IMR-90 (cell line): ENCODE data around the gene ALG11.

Source experiments
- CHD1 ChIP-seq: IDR thresholded peaks from 2 replicates; pipeline ENCODE4 v1.6.1; 2012; ENCODE audit warnings: low read depth, low read length, improper control_type of control experiment
- CTCF ChIP-seq: conservative IDR thresholded peaks from 2 replicates; pipeline ENCODE4 v1.5.1; 2012; ENCODE audit warnings: mild to moderate bottlenecking, low read depth, low read length, improper control_type of control experiment
- MAFK ChIP-seq: IDR thresholded peaks from 2 replicates; pipeline ENCODE4 v1.6.1; 2012; ENCODE audit warnings: low read depth, low read length, improper control_type of control experiment
- MXI1 ChIP-seq: IDR thresholded peaks from 2 replicates; pipeline ENCODE4 v1.6.1; 2012; ENCODE audit warnings: low read depth, mild to moderate bottlenecking, low read length, moderate library complexity, borderline replicate concordance
- POLR2A ChIP-seq: IDR thresholded peaks from 2 replicates; pipeline ENCODE4 v1.6.1; 2012; ENCODE audit warnings: mild to moderate bottlenecking, low read depth, low read length
- RAD21 ChIP-seq: IDR thresholded peaks from 2 replicates; pipeline ENCODE4 v1.6.1; 2012; ENCODE audit warnings: low read length, improper control_type of control experiment
- RCOR1 ChIP-seq: IDR thresholded peaks from 2 replicates; pipeline ENCODE4 v1.6.1; 2012; ENCODE audit warnings: mild to moderate bottlenecking, low read length, improper control_type of control experiment; ENCODE audit not compliant: insufficient replicate concordance
- RFX5 ChIP-seq: IDR thresholded peaks from 2 replicates; pipeline ENCODE4 v1.8.0; 2012; ENCODE audit warnings: low read depth, mild to moderate bottlenecking, low read length, moderate library complexity

GRCh38 chr13:52024481-52024880, 12.3 kb downstream of the ALG11 start, which contains the start of gene UTP14C:
- TF ChIP-seq CTCF (no peak), RFX5 (no peak), CHD1 (no peak), RAD21 (no peak), POLR2A (no peak), RCOR1 (no peak), MAFK (no peak), MXI1 (no peak)
